CD14-positive monocyte (primary cell): ENCODE results near the gene CLCF1. TPM values are rescaled to one million over a fixed set of nuclear protein-coding genes. Genes with fewer than 3 reads are reported as not detected.

Experiments
- DNase-seq, 3 donors: peaks; one replicate each; pipeline ENCODE4 v3.0.0-alpha.2; 2011 to 2022
- H2AFZ ChIP-seq: 2 replicates; pipeline ENCODE4 v1.6.0; 2012; ENCODE audit warnings: mild to moderate bottlenecking, low read depth, low read length, inconsistent platforms; ENCODE audit not compliant: insufficient read depth, poor library complexity, severe bottlenecking
- H3K27ac ChIP-seq, 2 donors: 1 replicate in 1 of 2; 2 replicates in 1 of 2; pipeline ENCODE4 v1.5.1; 2012 to 2013; ENCODE audit warnings: low read length in 2 of 2, control low read depth in 1 of 2, inconsistent platforms in 1 of 2, low read depth in 1 of 2, mild to moderate bottlenecking in 1 of 2
- H3K27me3 ChIP-seq, 2 donors: one replicate each; pipeline versions ENCODE4 v1.6.0 to v1.6.1; 2011 to 2013; ENCODE audit warnings: low read length in 2 of 2; ENCODE audit not compliant: control insufficient read depth in 2 of 2, insufficient read depth in 2 of 2
- H3K36me3 ChIP-seq, 2 donors: replicated peaks in 1 of 2; 1 replicate in 1 of 2; 2 replicates in 1 of 2; pipeline versions ENCODE4 v1.5.1 to v1.6.1; 2012 to 2013; ENCODE audit warnings: low read length in 2 of 2, control low read depth in 1 of 2, inconsistent platforms in 1 of 2, mild to moderate bottlenecking in 1 of 2; ENCODE audit not compliant: insufficient read depth in 2 of 2, control insufficient read depth in 1 of 2
- H3K4me1 ChIP-seq, 2 donors: 1 replicate in 1 of 2; 2 replicates in 1 of 2; pipeline versions ENCODE4 v1.5.1 to v1.6.1; 2012 to 2013; ENCODE audit warnings: low read length in 2 of 2, control low read depth in 1 of 2, inconsistent platforms in 1 of 2, mild to moderate bottlenecking in 1 of 2, moderate library complexity in 1 of 2; ENCODE audit not compliant: insufficient read depth in 2 of 2, control insufficient read depth in 1 of 2
- H3K4me2 ChIP-seq: replicated peaks from 2 replicates; pipeline ENCODE3; 2012; ENCODE audit warnings: low read length, moderate library complexity, mild to moderate bottlenecking; ENCODE audit not compliant: poor library complexity, severe bottlenecking; ENCODE audit errors: extremely low read depth
- H3K4me3 ChIP-seq, 3 experiments: fragments of 200-600 bp in 1 of 3; sonication (generic) in 1 of 3; replicated peaks in 1 of 3; 1 replicate in 2 of 3; 2 replicates in 1 of 3; pipeline ENCODE4 v1.5.1; 2011 to 2013; ENCODE audit warnings: low read length in 3 of 3, mild to moderate bottlenecking in 3 of 3, control low read depth in 2 of 3, low read depth in 2 of 3, inconsistent platforms in 1 of 3, moderate library complexity in 1 of 3
- H3K79me2 ChIP-seq: 2 replicates; pipeline ENCODE4 v1.6.0; 2012; ENCODE audit warnings: mild to moderate bottlenecking, control low read depth, inconsistent platforms, low read length, moderate library complexity; ENCODE audit not compliant: insufficient read depth
- H3K9ac ChIP-seq: 2 replicates; pipeline ENCODE4 v1.6.0; 2017; ENCODE audit warnings: low read length, mild to moderate bottlenecking; ENCODE audit not compliant: insufficient read depth, poor library complexity, severe bottlenecking
- H3K9me3 ChIP-seq, 2 donors: replicated peaks in 1 of 2; 1 replicate in 1 of 2; 2 replicates in 1 of 2; pipeline versions ENCODE4 v1.5.1 to v1.6.1; 2012 to 2013; ENCODE audit warnings: low read length in 2 of 2, control low read depth in 1 of 2; ENCODE audit not compliant: control insufficient read depth in 1 of 2, insufficient read depth in 1 of 2
- H4K20me1 ChIP-seq: 2 replicates; pipeline ENCODE4 v1.6.0; 2012; ENCODE audit warnings: mild to moderate bottlenecking, low read length, control low read depth, moderate library complexity; ENCODE audit not compliant: insufficient read depth
- H3K27ac Mint-ChIP-seq, 7 donors: one replicate each; pipeline ENCODE4 v1.8.0; 2020; ENCODE audit warnings: mild to moderate bottlenecking in 7 of 7, mixed read lengths in 7 of 7, moderate library complexity in 6 of 7, inconsistent platforms in 2 of 7
- H3K27me3 Mint-ChIP-seq, 3 donors: one replicate each; pipeline ENCODE4 v1.8.0; 2021 to 2022; ENCODE audit warnings: low read depth in 3 of 3, mild to moderate bottlenecking in 3 of 3, mixed read lengths in 3 of 3, moderate library complexity in 3 of 3, inconsistent platforms in 1 of 3
- H3K36me3 Mint-ChIP-seq, 2 donors: one replicate each; pipeline ENCODE4 v1.8.0; 2020; ENCODE audit warnings: mixed read lengths in 2 of 2, inconsistent platforms in 1 of 2, mild to moderate bottlenecking in 1 of 2
- H3K4me1 Mint-ChIP-seq: one replicate; pipeline ENCODE4 v1.8.0; 2020; ENCODE audit warnings: mild to moderate bottlenecking, mixed read lengths
- H3K4me3 Mint-ChIP-seq, 2 donors: one replicate each; pipeline ENCODE4 v1.8.0; 2020; ENCODE audit warnings: mild to moderate bottlenecking in 2 of 2, mixed read lengths in 2 of 2, moderate library complexity in 1 of 2
- H3K9me3 Mint-ChIP-seq, 7 donors: one replicate each; pipeline ENCODE4 v1.8.0; 2020 to 2022; ENCODE audit warnings: mixed read lengths in 7 of 7, mild to moderate bottlenecking in 6 of 7, moderate library complexity in 6 of 7, inconsistent platforms in 2 of 7
- WGBS: methylation state at CpG from one replicate; pipeline ENCODE4 v1.1.5; 2013; ENCODE audit warnings: missing lambda C conversion rate; ENCODE audit not compliant: insufficient coverage; 5-methylcytosine and 5-hydroxymethylcytosine counted together
- intact Hi-C, 2 donors: fragments of 100-400 bp; cut with micrococcal nuclease; formaldehyde crosslinking; loops; one replicate each; pipeline versions ENCODE4 v1.15.0 to v1.15.1; 2023
- polyA plus RNA-seq, 3 donors: library from polyadenylated mRNA; depleted of rRNA in 1 of 3; unstranded in 2 of 3; stranded (reverse) in 1 of 3; fragments of 300-500 nt in 2 of 3; fragments of >200 nt in 1 of 3; fragmentation: Illumina TruSeq in 2 of 3; gene quantifications; 1 replicate in 2 of 3; 2 replicates in 1 of 3; pipeline ENCODE4 v1.2.3, GENCODE V29; 2012 to 2021
- TF ChIP-seq, protein P1 (sequence below): fragments of 200-600 bp; IDR thresholded peaks from one replicate; pipeline ENCODE4 v1.8.0; 2022; ENCODE audit warnings: antibody characterized with exemption, mild to moderate bottlenecking

Gene CLCF1
- polyA plus RNA-seq, 3 donors: 0.44 to 14.8 (median 0.94) TPM

DNA sequence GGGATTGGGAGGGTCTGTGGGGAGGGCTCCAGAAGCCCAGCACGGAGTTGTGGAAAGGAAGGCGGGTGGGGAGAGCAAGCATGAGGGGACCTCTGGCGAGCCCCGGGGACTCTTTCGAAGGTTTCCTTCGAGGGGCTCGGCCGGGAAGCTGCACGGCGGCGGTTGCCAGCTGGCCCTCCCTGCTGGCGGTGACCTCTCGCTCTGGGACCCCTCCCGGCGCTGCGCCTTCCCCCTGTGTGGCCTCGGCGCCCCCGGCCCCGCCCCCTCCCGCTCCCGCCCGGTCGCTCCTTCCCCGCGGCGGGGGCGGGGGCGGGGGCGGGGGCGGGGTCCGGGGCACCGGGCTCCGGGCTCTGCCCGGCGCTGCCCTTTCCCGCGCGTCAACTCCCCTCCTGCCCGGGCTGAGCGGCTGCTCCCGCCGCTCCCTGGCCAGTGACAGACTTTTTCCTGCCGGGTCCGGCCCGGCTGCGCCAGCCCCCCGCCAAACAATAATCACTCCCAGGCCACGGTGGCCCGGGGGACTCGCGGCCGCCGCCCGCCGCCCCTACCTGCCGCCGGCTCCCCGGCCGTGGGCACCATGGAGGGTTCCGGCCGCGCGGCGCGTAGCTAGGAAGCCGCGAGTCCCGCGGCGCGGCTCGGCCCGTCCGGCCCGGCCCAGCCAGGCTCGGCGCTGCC, 941 bp downstream of the CLCF1 start:
- Histone ChIP-seq H3K9me3 (no peaks in the 10 kb centered on the region), H3K9ac (peak overlapping the region; percentile 86), H3K36me3 (no peaks in the 10 kb centered on the region), H3K27ac (peak overlapping the region in 1 of 2 donors; percentile 77), H3K4me2 (peak overlapping the region; percentile 93), H3K4me1 (peaks cover 44 to 59% of the 10 kb centered on the region in 2 donors), H4K20me1 (peaks cover 10% of the 10 kb centered on the region), H3K27me3 (no peaks in the 10 kb centered on the region), H2AFZ (peak overlapping the region; percentile 40), H3K79me2 (peaks cover 36% of the 10 kb centered on the region), H3K4me3 (peak overlapping the region; percentile 37 to 82 (median 51))
- H3K4me3 Mint-ChIP-seq: peak overlapping the region; percentile 89 to 91
- peaks cover 10 to 30% (median 15%) of the 10 kb centered on the region in 3 donors for H3K27me3 Mint-ChIP-seq
- no peak for DNase-seq
- peaks cover 61% of the 10 kb centered on the region for H3K4me1 Mint-ChIP-seq
- TF ChIP-seq, protein P1, sequence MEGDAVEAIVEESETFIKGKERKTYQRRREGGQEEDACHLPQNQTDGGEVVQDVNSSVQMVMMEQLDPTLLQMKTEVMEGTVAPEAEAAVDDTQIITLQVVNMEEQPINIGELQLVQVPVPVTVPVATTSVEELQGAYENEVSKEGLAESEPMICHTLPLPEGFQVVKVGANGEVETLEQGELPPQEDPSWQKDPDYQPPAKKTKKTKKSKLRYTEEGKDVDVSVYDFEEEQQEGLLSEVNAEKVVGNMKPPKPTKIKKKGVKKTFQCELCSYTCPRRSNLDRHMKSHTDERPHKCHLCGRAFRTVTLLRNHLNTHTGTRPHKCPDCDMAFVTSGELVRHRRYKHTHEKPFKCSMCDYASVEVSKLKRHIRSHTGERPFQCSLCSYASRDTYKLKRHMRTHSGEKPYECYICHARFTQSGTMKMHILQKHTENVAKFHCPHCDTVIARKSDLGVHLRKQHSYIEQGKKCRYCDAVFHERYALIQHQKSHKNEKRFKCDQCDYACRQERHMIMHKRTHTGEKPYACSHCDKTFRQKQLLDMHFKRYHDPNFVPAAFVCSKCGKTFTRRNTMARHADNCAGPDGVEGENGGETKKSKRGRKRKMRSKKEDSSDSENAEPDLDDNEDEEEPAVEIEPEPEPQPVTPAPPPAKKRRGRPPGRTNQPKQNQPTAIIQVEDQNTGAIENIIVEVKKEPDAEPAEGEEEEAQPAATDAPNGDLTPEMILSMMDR: no peak
- peak overlapping the region in 3 of 7 donors; percentile 45 to 90 (median 86) for H3K27ac Mint-ChIP-seq
- WGBS: under 1% methylated on average over 65 of the region's 78 CpGs
- intact Hi-C loops: loop anchor here in 1 of 2 donors (5.0 kb wide), 1 partner anchor 100 kb away; no protein-coding TSS in a partner anchor
- peaks cover 0 to 2% (median 0%) of the 10 kb centered on the region in 7 donors for H3K9me3 Mint-ChIP-seq
- H3K36me3 Mint-ChIP-seq: peaks cover 18 to 22% of the 10 kb centered on the region in 2 donors

DNA sequence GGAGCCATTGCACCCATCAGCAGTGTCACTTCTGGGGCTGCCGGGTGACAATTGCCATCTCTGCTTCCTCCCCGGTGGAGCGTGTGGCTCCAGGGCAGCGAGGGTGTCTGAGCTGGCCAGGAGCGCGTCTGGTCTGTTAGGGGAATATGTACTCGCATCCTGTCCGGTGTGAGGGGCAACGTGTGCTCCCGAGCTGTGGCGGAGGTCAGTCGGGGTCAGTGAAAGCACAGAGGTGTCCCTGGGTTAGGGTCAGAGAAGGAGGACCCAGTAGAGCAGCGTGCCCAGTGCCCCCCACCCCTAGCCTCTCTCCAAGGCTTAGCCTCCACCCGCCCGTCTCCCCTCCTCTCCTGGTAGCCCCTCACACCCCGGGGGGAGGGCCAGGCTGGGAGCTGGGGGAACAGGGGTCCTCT, 1.5 kb downstream of the CLCF1 start:
- Histone ChIP-seq H3K27ac (peak overlapping the region in 1 of 2 donors; percentile 1), H3K27me3 (no peaks in the 10 kb centered on the region), H3K79me2 (peaks cover 36% of the 10 kb centered on the region), H3K4me3 (peak overlapping the region; percentile 37 to 82 (median 51)), H2AFZ (peak overlapping the region; percentile 40), H3K36me3 (no peaks in the 10 kb centered on the region), H3K9me3 (no peaks in the 10 kb centered on the region), H4K20me1 (peaks cover 10% of the 10 kb centered on the region), H3K9ac (peak overlapping the region; percentile 35), H3K4me1 (peaks cover 49 to 65% of the 10 kb centered on the region in 2 donors), H3K4me2 (peak overlapping the region; percentile 93)
- peaks cover 65% of the 10 kb centered on the region for H3K4me1 Mint-ChIP-seq
- WGBS: 0% methylated on average over 3 of the region's 16 CpGs
- DNase-seq: peak in 2 of 3 donors; percentile 37 to 46
- H3K9me3 Mint-ChIP-seq: peaks cover 0 to 2% (median 0%) of the 10 kb centered on the region in 7 donors
- peaks cover 18 to 22% of the 10 kb centered on the region in 2 donors for H3K36me3 Mint-ChIP-seq
- peak overlapping the region; percentile 89 to 91 for H3K4me3 Mint-ChIP-seq
- TF ChIP-seq, protein P1: no peak
- peak overlapping the region; percentile 62 to 90 (median 86) for H3K27ac Mint-ChIP-seq
- intact Hi-C loops: loop anchor here (1.0 to 5.0 kb wide), 3 partner anchors 9 to 100 kb away; no protein-coding TSS in a partner anchor
- H3K27me3 Mint-ChIP-seq: peaks cover 9 to 32% (median 15%) of the 10 kb centered on the region in 3 donors
